Ovary (tissue), 9 donors: ENCODE measurements around the gene WDR73. TPM values are rescaled to one million over a fixed set of nuclear protein-coding genes. Genes with fewer than 3 reads are reported as not detected.

ENCODE experiments used
- DNase-seq, 5 donors: peaks; one replicate each; pipeline ENCODE4 v3.0.0-alpha.2; 2019 to 2020
- H3K27ac ChIP-seq, 2 donors: fragments of 200-600 bp; one replicate each; pipeline versions ENCODE4 v1.5.1 to v1.8.0; 2019 to 2022
- H3K27me3 ChIP-seq: fragments of 200-600 bp; one replicate; pipeline ENCODE4 v1.8.0; 2022
- H3K36me3 ChIP-seq: fragments of 200-600 bp; sonication (generic); one replicate; pipeline ENCODE4 v1.5.1; 2019
- H3K4me1 ChIP-seq: one replicate; pipeline ENCODE4 v1.8.1; 2013; ENCODE audit warnings: mild to moderate bottlenecking, moderate library complexity; ENCODE audit not compliant: insufficient read depth
- H3K4me3 ChIP-seq: fragments of 200-600 bp; sonication (generic); one replicate; pipeline ENCODE4 v1.5.1; 2017
- H3K9me3 ChIP-seq, 2 donors: fragments of 200-600 bp in 1 of 2; sonication (generic) in 1 of 2; one replicate each; pipeline versions ENCODE4 v1.5.1 to v1.8.1; 2013 to 2019; ENCODE audit warnings: mild to moderate bottlenecking in 1 of 2, moderate library complexity in 1 of 2
- CTCF ChIP-seq, 3 donors: fragments of 450-650 bp in 2 of 3; fragments of 200-600 bp in 1 of 3; IDR thresholded peaks; one replicate each; pipeline versions ENCODE4 v1.5.1 to v1.8.0; 2016 to 2022; ENCODE audit warnings: antibody characterized with exemption in 3 of 3, mild to moderate bottlenecking in 1 of 3
- EP300 ChIP-seq: sonication (generic); formaldehyde crosslinking; IDR thresholded peaks from one replicate; pipeline ENCODE4 v1.6.1; 2017; ENCODE audit warnings: antibody characterized with exemption
- POLR2A ChIP-seq: fragments of 450-650 bp; IDR thresholded peaks from one replicate; pipeline ENCODE4 v1.6.1; 2017; ENCODE audit warnings: antibody characterized with exemption, mild to moderate bottlenecking, moderate library complexity
- WGBS, 3 donors: extraction: QIAGEN DNeasy Blood & Tissue Kit in 1 of 3; methylation state at CpG; one replicate each; pipeline versions ENCODE4 v1.1.5 to v1.1.7; 2013 to 2017; 5-methylcytosine and 5-hydroxymethylcytosine counted together
- intact Hi-C, 4 donors: fragments of 100-400 bp; cut with DNase I; formaldehyde crosslinking; loops; one replicate each; pipeline versions ENCODE4 v1.11.0 to v1.15.1; 2022 to 2023
- polyA plus RNA-seq, 2 donors: library from polyadenylated mRNA; stranded (reverse); fragments of 200-250 nt in 1 of 2; fragments of 350-450 nt in 1 of 2; fragmentation: Illumina TruSeq in 1 of 2; extraction: RNeasy Lipid Tissue Mini Kit (QIAGEN cat#74804) in 1 of 2; gene quantifications; one replicate each; pipeline ENCODE4 v1.2.3, GENCODE V29; 2013 to 2014
- total RNA-seq, 7 donors: library from RNA; depleted of rRNA in 2 of 7; stranded (reverse); fragments of >200 nt in 2 of 7; fragmentation: NEBNext Ultra II Directional in 3 of 7; extraction: Animal tissue kit (Norgen Biotek cat#: 25700) in 3 of 7; gene quantifications; one replicate each; pipeline versions ENCODE4 v1.1.0 to v1.2.4, GENCODE V29; 2016 to 2023
- donor health status: DM: no; HTN: no; CAD: no; lungs with moderate emphysema.
- donor health status: DM: no; HTN: no; CAD: no.
- donor health status: Bipolar disorder and iron deficiency.
- donor health status: DM: yes; HTN: yes; CAD: no.
- donor health status: DM: no; HTN: no; CAD: no.
- donor health status: DM: yes; HTN: yes; CAD: no.

Gene WDR73
- total and polyA plus RNA-seq, 9 donors = 18.8 to 36.1 (median 22.4) TPM

- H3K27ac ChIP-seq = no peak overlapping the region
- H3K27me3 ChIP-seq = no peaks in the 10 kb centered on the region
- DNase-seq = no peak
- H3K36me3 ChIP-seq = no peaks in the 10 kb centered on the region
- TF ChIP-seq POLR2A (no peak), EP300 (no peak), CTCF (IDR thresholded peaks at IDR 0.05) (no peak)
- intact Hi-C loops = no loop called here
- no peaks in the 10 kb centered on the region for H3K4me1 ChIP-seq
- H3K4me3 ChIP-seq = no peak overlapping the region
- peaks cover 0 to 16% of the 10 kb centered on the region in 2 donors for H3K9me3 ChIP-seq
- WGBS, 3 donors = 77 to 91% (median 82%) methylated on average over 2 of the region's 2 CpGs
Observed at GRCh38 chr15:84625123-84625522, 29.0 kb downstream of the WDR73 start.

- Histone ChIP-seq H3K36me3 (no peaks in the 10 kb centered on the region), H3K9me3 (peaks cover 0 to 16% of the 10 kb centered on the region in 2 donors), H3K27me3 (no peaks in the 10 kb centered on the region), H3K27ac (no peak overlapping the region), H3K4me1 (no peaks in the 10 kb centered on the region), H3K4me3 (no peak overlapping the region)
- TF ChIP-seq POLR2A = no peak
- no peak for TF ChIP-seq EP300
- no peak for TF ChIP-seq CTCF (IDR thresholded peaks at IDR 0.05)
- WGBS, 3 donors = 81 to 95% (median 92%) methylated on average over 6 to 7 of the region's 7 CpGs
- no peak for DNase-seq
- intact Hi-C loops = no loop called here
Observed at GRCh38 chr15:84624359-84624758, 29.7 kb downstream of the WDR73 start.

- H3K4me1 ChIP-seq = no peaks in the 10 kb centered on the region
- H3K36me3 ChIP-seq = no peaks in the 10 kb centered on the region
- TF ChIP-seq CTCF (IDR thresholded peaks at IDR 0.05) (no peak), EP300 (no peak), POLR2A (no peak)
- no peak overlapping the region for H3K4me3 ChIP-seq
- no peak overlapping the region for H3K27ac ChIP-seq
- intact Hi-C loops = loop anchor here in 1 of 4 donors (1.0 kb wide), 1 partner anchor 126 kb away; no protein-coding TSS in a partner anchor
- DNase-seq = peak in 1 of 5 donors; percentile 19
- no peaks in the 10 kb centered on the region for H3K27me3 ChIP-seq
- 98% methylated on average over 17 of the region's 17 CpGs for WGBS, 3 donors
- peaks cover 0 to 16% of the 10 kb centered on the region in 2 donors for H3K9me3 ChIP-seq
Observed at GRCh38 chr15:84621358-84621979, 32.6 kb downstream of the WDR73 start.

- peak in 1 of 5 donors; percentile 8 for DNase-seq
- Histone ChIP-seq H3K4me1 (no peaks in the 10 kb centered on the region), H3K9me3 (peaks cover 0 to 16% of the 10 kb centered on the region in 2 donors), H3K27ac (no peak overlapping the region), H3K27me3 (no peaks in the 10 kb centered on the region), H3K4me3 (no peak overlapping the region), H3K36me3 (no peaks in the 10 kb centered on the region)
- intact Hi-C loops = loop anchor here in 1 of 4 donors (1.0 kb wide), 1 partner anchor 127 kb away; no protein-coding TSS in a partner anchor
- WGBS, 3 donors = 95 to 99% (median 98%) methylated on average over 8 of the region's 8 CpGs
- no peak for TF ChIP-seq POLR2A
- TF ChIP-seq EP300 = no peak
- no peak for TF ChIP-seq CTCF (IDR thresholded peaks at IDR 0.05)
Observed at GRCh38 chr15:84620626-84621025, 33.5 kb downstream of the WDR73 start.
